HG03097 (cell line): ENCODE data around the gene CD8B.

ENCODE experiments used
- ATAC-seq: cut with Tn5 transposase; IDR thresholded peaks from one replicate; pipeline ENCODE4 v1.9.1; 2021; ENCODE audit not compliant: unreplicated experiment, low FRiP score

CD8B gene

DNA sequence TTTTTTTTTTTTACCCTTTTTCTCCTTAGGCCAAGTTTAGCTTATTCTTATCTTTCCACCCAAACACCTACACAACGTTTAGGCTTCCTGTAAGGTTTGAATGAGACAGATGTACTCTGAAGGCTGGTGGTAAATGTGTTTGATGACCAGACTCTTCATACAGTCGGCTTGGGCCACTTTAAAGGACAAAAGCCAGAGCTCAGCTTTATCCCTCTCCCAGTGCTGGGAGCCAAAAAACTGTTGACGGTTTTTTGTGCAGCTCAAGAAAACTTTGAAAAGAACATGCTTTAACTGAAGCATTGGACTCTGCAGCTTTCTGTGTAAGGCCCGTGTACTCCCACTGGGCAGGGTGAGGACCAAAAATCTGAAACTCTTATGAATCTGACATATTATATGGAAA lies 86.3 kb downstream of the CD8B start:
- no peak for ATAC-seq

DNA sequence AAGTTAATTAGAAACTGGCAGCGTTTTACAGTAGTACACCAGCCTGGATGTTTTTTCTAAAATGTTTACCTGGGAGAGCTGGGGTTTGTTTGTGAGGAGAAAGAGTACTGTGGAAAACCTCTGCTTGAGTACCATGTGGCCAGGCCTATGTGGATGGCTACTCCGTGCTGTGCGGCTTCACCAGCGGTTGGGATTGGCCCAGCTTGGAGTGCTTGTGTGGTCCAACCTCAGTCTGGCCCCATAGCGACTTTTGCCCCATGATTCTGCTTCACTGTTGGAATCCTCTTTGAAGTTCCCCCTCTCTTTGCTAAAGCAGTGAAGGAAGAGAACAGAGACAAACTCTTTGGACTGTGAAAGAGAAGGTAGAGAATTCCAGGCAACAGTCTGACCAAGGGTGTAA lies 86.8 kb downstream of the CD8B start:
- no peak for ATAC-seq

DNA sequence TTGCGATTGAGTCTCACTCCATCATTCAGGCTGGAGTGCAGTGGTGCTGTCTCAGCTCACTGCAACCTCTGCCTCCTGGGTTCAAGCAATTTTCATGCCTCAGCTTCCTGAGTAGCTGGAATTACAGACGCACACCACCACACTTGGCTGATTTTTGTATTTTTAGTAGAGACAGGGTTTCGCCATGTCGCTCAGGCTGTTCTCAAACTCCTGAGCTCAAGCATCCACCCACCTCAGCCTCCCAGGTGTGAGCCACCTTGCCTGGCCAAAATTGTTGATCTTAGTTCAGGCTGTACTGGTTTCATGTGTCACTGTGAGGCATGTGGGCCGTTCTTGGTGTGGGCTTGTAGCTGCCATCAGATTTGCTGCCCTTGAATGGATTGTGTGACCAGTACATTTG lies 89.1 kb downstream of the CD8B start:
- no peak for ATAC-seq

DNA sequence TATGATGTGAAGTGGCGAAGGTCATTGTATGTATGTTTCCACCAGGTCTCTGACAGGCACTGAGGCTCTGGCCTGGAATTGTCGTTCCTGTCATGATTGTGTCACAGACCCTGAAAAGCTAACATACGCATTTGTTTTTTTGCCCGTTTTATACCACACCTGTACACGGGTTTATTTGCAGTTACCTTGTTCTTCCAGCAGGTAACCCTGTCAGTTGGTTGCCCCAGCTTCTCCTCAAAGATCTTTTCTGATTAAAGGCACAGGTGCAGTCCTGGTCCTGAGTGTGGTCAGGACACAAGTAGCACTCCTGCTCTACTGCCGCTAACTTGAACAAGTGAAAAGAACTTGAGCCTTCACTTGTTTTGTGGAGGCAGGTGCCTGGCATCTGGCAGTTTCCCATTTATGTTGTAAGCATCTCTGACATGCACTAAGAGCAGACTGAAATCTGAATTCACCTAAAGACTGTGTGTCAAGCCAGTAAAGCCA lies 90.8 kb downstream of the CD8B start:
- no peak for ATAC-seq

DNA sequence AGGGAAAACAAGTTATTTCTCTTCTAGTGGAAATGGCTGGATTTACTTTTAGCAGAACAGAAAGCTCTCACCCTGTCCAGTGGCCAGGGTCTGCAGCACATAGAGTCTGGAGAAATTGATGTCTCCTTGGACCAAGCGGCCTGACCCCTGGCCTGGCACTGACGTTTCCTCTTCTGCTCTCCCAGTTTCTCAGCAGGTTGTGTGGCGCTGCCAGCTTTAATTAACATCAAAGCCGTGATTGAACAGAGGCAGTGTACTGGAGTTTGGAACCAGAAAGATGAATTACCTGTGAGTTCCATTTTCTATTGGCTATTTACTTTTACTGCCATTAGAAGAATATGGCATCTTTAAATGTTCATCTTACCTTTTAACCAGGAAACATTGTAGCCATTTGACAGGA lies 91.8 kb downstream of the CD8B start:
- ATAC-seq: no peak

DNA sequence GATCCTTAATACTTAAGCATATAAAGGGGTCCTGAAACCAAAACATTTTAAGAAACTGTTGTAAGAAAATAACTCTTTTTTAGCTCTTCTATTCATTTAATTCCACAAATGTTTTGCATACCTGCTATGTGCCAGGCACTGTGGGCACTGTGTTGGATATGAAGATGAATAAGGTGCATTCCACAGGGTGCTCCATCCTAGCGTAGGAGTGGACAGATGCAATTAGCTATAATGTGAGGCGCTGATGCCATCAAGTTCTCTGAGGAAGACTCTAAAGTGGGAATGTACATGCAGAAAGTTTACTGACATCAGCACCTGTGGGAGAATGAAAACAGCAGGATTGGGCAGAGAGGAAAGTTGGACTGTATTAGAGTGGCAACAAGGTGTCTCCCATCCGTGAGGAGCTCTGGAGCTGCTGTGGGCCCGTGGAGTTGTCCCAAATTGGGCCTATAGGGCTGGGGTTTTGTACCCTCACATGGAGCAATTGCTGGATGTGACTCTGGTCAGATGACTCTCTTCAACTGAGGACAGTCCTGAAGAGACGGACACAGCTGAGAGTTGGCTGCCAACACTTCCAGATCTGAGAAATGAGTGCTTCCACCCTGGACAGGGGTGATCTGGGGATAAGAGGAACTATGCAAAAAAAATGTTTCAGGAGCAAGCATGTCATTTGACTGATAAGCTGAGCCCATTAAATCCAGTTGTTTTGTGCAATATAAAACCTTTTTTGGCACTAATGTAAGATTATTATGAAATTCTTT lies 93.3 kb downstream of the CD8B start:
- no peak for ATAC-seq
